ENCODE measurements around the gene WRNIP1.
"Not testable (repeated sequence)": the region's sequence is repeated elsewhere in the genome, so short reads cannot be mapped to it uniquely, and the experiment has no call there.

WRNIP1 gene

DNA sequence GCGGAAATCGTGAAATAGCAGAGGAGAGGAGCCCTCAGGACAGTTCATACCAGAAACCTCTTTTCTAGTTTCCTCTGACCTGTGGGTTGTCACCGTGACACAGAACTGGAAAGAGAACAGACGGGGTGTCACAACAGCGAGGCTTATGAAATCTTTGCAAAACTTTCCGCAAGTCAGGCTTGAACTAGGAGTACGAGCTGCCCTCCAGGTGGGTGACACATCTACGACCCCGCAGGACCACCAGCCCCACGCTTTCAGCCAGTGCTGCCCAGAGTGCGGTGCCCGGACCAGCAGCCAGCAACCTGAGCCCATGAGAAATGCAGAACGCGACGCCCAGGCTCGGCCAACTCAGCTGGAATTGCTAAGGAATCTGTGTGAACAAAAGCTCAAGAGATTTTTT, 30.8 kb downstream of the WRNIP1 start:
- TF ChIP-seq, protein P1, sequence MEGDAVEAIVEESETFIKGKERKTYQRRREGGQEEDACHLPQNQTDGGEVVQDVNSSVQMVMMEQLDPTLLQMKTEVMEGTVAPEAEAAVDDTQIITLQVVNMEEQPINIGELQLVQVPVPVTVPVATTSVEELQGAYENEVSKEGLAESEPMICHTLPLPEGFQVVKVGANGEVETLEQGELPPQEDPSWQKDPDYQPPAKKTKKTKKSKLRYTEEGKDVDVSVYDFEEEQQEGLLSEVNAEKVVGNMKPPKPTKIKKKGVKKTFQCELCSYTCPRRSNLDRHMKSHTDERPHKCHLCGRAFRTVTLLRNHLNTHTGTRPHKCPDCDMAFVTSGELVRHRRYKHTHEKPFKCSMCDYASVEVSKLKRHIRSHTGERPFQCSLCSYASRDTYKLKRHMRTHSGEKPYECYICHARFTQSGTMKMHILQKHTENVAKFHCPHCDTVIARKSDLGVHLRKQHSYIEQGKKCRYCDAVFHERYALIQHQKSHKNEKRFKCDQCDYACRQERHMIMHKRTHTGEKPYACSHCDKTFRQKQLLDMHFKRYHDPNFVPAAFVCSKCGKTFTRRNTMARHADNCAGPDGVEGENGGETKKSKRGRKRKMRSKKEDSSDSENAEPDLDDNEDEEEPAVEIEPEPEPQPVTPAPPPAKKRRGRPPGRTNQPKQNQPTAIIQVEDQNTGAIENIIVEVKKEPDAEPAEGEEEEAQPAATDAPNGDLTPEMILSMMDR (IDR thresholded peaks at IDR 0.05; ENCODE audit: extremely low read depth, insufficient read depth, missing control alignments) = no peak
- no peak for DNase-seq (ENCODE audit: low spot score)
- in situ Hi-C loops (cut with MboI; ENCODE audit: low pct_unique_long_range_greater_than_20kb, low sequenced_read_pairs, unreplicated experiment) = no loop called here

DNA sequence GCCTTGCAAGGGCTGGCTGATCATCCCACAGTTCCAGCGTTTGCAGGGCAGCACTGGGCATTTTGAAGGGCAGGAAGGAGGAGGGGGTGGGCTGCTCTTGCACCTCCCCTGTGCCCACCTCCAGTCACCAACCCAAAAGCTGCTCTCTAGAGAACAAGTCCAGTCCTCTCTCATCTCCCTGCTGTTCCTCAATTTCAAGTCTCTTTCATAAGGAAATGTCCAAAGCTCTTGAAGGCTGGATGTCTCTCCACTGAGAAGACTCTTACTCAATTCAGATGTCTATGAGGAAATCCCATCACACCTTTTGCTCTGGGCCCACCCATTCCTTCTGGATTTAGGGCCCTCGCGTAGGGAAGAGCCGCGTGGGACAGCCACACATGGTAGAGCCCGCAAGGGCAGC, 31.7 kb downstream of the WRNIP1 start:
- in situ Hi-C loops (cut with MboI; ENCODE audit: low pct_unique_long_range_greater_than_20kb, low sequenced_read_pairs, unreplicated experiment) = no loop called here
- DNase-seq (ENCODE audit: low spot score) = no peak
- TF ChIP-seq, protein P1 (IDR thresholded peaks at IDR 0.05; ENCODE audit: extremely low read depth, insufficient read depth, missing control alignments) = no peak

DNA sequence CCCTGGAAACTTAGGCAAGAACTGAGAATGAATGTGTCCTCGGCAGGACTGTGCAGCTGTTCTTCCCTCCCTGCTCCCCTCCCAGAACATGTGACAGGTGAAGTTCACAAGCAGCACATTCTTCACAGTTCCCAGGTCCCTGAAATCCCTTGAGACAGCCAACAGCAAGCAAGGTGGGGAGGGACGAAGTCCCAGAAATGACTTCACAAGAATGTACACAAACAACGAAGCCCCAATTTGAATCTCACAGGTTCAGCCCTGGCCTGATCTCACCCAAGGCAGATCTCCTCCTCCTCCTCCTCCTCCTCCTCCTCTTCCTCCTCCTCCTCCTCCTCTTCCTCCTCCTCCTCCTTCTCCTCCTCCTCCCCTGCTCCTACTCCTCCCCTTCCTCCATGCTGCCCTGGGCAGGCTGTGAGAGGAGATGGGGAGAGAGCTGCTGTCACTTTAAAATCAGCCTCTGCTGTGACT, 32.4 kb downstream of the WRNIP1 start:
- in situ Hi-C loops (cut with MboI; ENCODE audit: low pct_unique_long_range_greater_than_20kb, low sequenced_read_pairs, unreplicated experiment) = no loop called here
- TF ChIP-seq, protein P1 (IDR thresholded peaks at IDR 0.05; ENCODE audit: extremely low read depth, insufficient read depth, missing control alignments) = no peak
- DNase-seq (ENCODE audit: low spot score) = no peak

DNA sequence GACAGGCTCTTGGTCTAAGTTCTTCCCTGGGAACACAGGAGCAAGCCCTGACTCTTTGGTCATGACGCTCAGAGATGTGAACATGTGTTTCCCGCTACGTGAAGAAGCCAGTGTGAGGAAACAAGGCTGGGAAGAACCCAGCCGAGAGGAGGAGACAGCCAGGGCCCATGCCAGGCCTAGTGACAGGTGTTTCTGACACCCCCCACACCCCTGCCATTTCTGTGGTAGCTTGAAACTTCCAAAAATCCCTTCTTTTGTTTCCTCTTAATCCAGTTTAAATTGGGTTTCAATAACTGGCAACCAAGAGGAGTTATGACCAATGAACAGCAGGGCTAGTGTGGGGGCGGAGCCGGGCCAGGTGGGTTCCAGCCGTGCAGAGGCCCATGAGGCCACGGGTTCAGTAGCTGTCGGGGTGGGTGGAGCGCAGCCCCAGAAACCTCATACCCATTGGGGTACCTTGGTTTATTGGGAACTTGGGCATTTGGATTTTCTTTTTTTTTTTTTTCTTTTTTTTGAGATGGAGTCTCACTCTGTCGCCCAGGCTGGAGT, 33.5 kb downstream of the WRNIP1 start:
- DNase-seq (ENCODE audit: low spot score) = no peak
- in situ Hi-C loops (cut with MboI; ENCODE audit: low pct_unique_long_range_greater_than_20kb, low sequenced_read_pairs, unreplicated experiment) = no loop called here
- TF ChIP-seq, protein P1 (IDR thresholded peaks at IDR 0.05; ENCODE audit: extremely low read depth, insufficient read depth, missing control alignments) = no peak

DNA sequence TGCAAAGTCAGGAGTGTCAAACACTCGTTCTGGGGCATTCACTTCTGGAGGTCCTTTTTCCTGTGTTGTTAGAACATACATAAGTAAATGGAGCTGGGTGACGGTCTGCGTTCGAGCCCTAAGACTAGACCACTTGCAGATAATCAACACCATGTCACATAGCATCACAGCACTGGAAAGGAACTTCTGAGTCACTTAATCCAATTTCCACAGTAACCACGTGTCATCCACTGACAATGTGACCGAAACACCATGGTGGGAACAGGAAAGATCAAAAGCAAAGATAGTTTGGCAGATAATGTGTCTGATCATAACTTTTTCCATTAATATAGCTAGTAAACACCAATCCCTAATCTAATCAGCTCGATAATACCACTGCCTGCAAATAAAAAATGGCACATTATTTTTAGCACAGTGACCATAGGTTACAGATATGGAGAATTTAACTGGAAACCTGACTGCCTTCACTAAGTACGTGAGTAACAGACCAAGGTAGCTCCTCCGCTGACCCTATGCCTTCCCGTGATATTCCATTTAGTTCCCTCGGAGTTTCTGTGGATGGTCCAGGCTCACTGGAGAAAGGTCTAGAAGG, 34.8 kb downstream of the WRNIP1 start:
- in situ Hi-C loops (cut with MboI; ENCODE audit: low pct_unique_long_range_greater_than_20kb, low sequenced_read_pairs, unreplicated experiment) = no loop called here

DNA sequence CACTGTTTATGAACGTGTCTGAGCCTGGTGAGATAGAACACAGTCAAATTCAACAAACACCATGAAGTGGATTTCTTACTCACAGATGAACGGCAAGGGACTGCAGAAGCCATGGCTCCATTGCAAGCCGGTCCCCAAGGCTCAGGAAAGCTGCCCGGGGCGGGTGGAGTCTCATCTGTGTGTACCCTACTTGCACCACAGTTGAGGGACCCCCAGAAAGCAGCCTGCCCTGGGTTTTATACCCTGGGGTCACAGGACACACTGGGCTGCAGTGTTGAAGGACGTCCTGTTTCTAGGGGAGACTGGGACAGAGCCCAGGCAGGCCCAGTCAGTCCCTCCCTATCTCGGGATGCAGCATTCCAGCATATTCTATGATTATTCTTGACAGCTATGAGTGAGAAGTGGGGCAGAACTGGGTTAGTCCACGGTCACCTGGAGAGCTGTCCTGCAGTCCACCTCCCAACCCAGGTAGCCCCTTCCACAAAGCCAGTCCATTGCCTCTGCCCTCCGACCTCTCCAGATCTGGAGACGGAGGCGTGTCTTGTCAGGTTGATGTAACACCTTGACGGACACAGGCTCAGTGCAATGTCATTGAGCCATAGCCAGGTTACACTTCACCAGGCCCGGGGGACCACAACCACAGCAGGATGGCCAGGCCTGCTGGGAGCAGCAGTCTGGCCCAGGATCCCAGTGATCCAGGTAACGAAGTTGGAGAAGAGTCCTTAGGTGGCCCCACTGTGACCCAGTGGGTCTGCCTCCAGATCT, 35.5 kb downstream of the WRNIP1 start:
- no peak for DNase-seq (ENCODE audit: low spot score)
- in situ Hi-C loops (cut with MboI; ENCODE audit: low pct_unique_long_range_greater_than_20kb, low sequenced_read_pairs, unreplicated experiment) = no loop called here

More for the DNA sequence above, 34.8 kb downstream of the WRNIP1 start:
- TF ChIP-seq, protein P1 (IDR thresholded peaks at IDR 0.05; ENCODE audit: extremely low read depth, insufficient read depth, missing control alignments) = no peak
- no peak for DNase-seq (ENCODE audit: low spot score)

DNA sequence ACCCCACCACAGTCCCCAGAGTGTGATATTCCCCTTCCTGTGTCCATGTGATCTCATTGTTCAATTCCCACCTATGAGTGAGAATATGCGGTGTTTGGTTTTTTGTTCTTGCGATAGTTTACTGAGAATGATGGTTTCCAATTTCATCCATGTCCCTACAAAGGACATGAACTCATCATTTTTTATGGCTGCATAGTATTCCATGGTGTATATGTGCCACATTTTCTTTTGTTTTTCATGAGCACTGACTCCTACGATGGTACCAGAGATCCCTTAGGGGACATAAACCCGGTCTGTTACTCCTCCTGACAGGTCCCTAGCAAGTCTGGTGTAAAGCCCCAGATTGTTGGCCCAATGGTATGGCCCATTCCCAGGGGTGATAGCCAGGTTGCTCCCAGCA, 36.5 kb downstream of the WRNIP1 start:
- in situ Hi-C loops (cut with MboI; ENCODE audit: low pct_unique_long_range_greater_than_20kb, low sequenced_read_pairs, unreplicated experiment); DNase-seq (ENCODE audit: low spot score): not testable (repeated sequence)

More for the DNA sequence above, 35.5 kb downstream of the WRNIP1 start:
- TF ChIP-seq, protein P1 (IDR thresholded peaks at IDR 0.05; ENCODE audit: extremely low read depth, insufficient read depth, missing control alignments) = no peak
